ENCODE measurements around the gene THG1L. TPM values are rescaled to one million over a fixed set of nuclear protein-coding genes. Genes with fewer than 3 reads are reported as not detected.

THG1L gene
- total RNA-seq, 2 donors from 2014 or later = 14.1 to 16.9 TPM

DNA sequence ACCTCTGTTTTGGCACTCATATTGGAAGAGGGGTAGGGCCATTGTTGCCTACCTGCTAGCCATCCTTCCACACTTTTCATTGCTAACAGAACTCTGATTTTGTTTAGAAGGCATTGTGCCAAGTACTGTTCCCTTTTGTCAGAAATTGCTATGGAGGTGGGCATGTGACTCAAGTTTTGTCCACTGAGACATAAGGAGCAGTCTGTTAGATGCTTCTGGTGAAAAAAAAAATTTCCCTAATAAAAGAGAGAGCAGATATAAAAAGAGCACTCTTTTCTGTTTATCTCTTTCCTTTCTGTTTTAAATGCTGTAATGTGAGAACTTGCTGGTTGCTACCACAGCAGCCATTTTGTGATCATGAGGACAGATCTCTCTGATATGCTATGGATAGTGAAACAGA lies 21.9 kb upstream of the THG1L start:
- H3K4me3 ChIP-seq = no peak overlapping the region
- no peak for TF ChIP-seq POLR2A (IDR thresholded peaks at IDR 0.05)
- TF ChIP-seq POLR2AphosphoS5 (IDR thresholded peaks at IDR 0.05) = no peak
- TF ChIP-seq, protein P1, sequence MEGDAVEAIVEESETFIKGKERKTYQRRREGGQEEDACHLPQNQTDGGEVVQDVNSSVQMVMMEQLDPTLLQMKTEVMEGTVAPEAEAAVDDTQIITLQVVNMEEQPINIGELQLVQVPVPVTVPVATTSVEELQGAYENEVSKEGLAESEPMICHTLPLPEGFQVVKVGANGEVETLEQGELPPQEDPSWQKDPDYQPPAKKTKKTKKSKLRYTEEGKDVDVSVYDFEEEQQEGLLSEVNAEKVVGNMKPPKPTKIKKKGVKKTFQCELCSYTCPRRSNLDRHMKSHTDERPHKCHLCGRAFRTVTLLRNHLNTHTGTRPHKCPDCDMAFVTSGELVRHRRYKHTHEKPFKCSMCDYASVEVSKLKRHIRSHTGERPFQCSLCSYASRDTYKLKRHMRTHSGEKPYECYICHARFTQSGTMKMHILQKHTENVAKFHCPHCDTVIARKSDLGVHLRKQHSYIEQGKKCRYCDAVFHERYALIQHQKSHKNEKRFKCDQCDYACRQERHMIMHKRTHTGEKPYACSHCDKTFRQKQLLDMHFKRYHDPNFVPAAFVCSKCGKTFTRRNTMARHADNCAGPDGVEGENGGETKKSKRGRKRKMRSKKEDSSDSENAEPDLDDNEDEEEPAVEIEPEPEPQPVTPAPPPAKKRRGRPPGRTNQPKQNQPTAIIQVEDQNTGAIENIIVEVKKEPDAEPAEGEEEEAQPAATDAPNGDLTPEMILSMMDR (IDR thresholded peaks at IDR 0.05) = no peak

GRCh38 chr5:157710431-157710830 lies 20.8 kb upstream of the THG1L start:
- Histone ChIP-seq H3K36me3 (no peaks in the 10 kb centered on the region), H3K27ac (no peak overlapping the region), H3K27me3 (replicated peaks; ENCODE audit: insufficient read depth) (no peaks in the 10 kb centered on the region), H3K9me3 (no peaks in the 10 kb centered on the region), H3K4me3 (no peak overlapping the region), H3K4me1 (replicated peaks) (no peaks in the 10 kb centered on the region)
- WGBS = 67% methylated on average over 3 of the region's 3 CpGs
- intact Hi-C loops (cut with DNase I) = no loop called here
- TF ChIP-seq POLR2A (IDR thresholded peaks at IDR 0.05) (no peak), POLR2AphosphoS5 (IDR thresholded peaks at IDR 0.05) (no peak)
- TF ChIP-seq, protein P1 (IDR thresholded peaks at IDR 0.05) = no peak
- DNase-seq (ENCODE audit: low spot score) = no peak

More for the DNA sequence above, 21.9 kb upstream of the THG1L start:
- no peaks in the 10 kb centered on the region for H3K36me3 ChIP-seq
- intact Hi-C loops (cut with DNase I) = no loop called here
- H3K9me3 ChIP-seq = no peaks in the 10 kb centered on the region
- no peaks in the 10 kb centered on the region for H3K27me3 ChIP-seq (replicated peaks; ENCODE audit: insufficient read depth)
- no peaks in the 10 kb centered on the region for H3K4me1 ChIP-seq (replicated peaks)
- no peak overlapping the region for H3K27ac ChIP-seq
- no peak for DNase-seq (ENCODE audit: low spot score)

- Histone ChIP-seq H3K9me3 (no peaks in the 10 kb centered on the region), H3K4me3 (no peak overlapping the region), H3K27me3 (replicated peaks; ENCODE audit: insufficient read depth) (no peaks in the 10 kb centered on the region), H3K36me3 (no peaks in the 10 kb centered on the region), H3K27ac (no peak overlapping the region), H3K4me1 (replicated peaks) (no peaks in the 10 kb centered on the region)
- WGBS = 49% methylated on average over 2 of the region's 2 CpGs
- TF ChIP-seq POLR2A (IDR thresholded peaks at IDR 0.05) = no peak
- TF ChIP-seq, protein P1 (IDR thresholded peaks at IDR 0.05) = no peak
- no peak for TF ChIP-seq POLR2AphosphoS5 (IDR thresholded peaks at IDR 0.05)
- no peak for DNase-seq (ENCODE audit: low spot score)
- intact Hi-C loops (cut with DNase I) = no loop called here
Measured at GRCh38 chr5:157710882-157711281, 20.3 kb upstream of the THG1L start.

DNA sequence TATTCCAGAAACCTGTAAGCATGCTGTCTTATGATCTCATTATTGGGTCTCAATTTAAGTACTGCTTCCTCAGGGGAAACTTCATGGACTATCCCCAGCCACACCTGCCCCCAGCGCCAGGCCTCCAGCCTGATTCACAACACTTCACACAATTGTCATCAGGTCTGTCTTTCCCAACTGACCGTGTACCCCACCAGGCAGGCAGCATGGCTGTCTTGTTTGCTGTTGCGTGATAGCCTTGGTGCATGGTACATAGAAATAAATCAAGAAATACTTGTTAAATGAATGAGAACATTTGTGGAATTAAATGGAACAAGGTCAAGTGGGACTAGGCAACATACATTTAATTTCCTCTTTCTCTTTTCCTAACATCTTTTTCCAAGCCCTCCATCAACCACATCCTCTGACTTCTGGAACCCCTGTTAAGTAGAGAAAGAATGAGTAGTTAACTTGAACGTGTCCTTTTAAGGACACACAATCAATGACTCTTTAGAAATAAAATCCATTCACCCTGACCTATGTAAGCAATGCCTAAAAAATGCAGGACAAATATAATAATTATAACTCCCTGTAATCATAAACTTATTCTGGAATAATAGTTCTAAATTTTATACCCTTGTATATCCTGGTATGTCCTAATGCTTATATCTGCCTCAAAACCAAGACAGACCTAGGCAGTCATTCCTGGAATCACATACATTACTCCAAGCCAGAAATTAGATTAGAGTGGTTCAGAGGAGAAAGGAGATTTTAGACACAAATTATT lies 17.2 kb upstream of the THG1L start:
- WGBS = 83% methylated on average over 4 of the region's 4 CpGs
- intact Hi-C loops (cut with DNase I) = no loop called here
- Histone ChIP-seq H3K9me3 (no peaks in the 10 kb centered on the region), H3K36me3 (no peaks in the 10 kb centered on the region), H3K27me3 (replicated peaks; ENCODE audit: insufficient read depth) (no peaks in the 10 kb centered on the region), H3K4me3 (no peak overlapping the region), H3K4me1 (replicated peaks) (no peaks in the 10 kb centered on the region), H3K27ac (no peak overlapping the region)
- no peak for TF ChIP-seq POLR2AphosphoS5 (IDR thresholded peaks at IDR 0.05)
- no peak for DNase-seq (ENCODE audit: low spot score)

DNA sequence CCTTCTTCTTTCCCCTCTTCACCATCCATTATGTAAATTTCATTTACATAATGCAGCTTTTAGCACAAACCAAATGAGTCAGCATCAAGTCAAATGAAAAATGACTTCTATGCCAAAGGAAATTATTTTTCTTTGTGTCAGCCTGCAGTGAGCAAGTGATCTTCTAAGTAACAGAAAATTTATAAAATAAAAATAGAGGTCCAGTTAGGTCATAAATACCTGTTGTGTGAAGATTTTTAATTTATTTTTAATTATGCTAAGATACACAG lies 16.7 kb upstream of the THG1L start:
- intact Hi-C loops (cut with DNase I) = no loop called here
- no peak overlapping the region for H3K27ac ChIP-seq
- DNase-seq (ENCODE audit: low spot score) = no peak

More for the DNA sequence above, 16.7 kb upstream of the THG1L start:
- Histone ChIP-seq H3K4me1 (replicated peaks) (no peaks in the 10 kb centered on the region), H3K27me3 (replicated peaks; ENCODE audit: insufficient read depth) (no peaks in the 10 kb centered on the region), H3K36me3 (no peaks in the 10 kb centered on the region), H3K9me3 (no peaks in the 10 kb centered on the region), H3K4me3 (no peak overlapping the region)
- TF ChIP-seq, protein P1 (IDR thresholded peaks at IDR 0.05) = no peak
- TF ChIP-seq POLR2A (IDR thresholded peaks at IDR 0.05) (no peak), POLR2AphosphoS5 (IDR thresholded peaks at IDR 0.05) (no peak)
